Esophagus muscularis mucosa (tissue), 3 donors: ENCODE measurements around the gene RASGRF2.

ENCODE experiments used
- POLR2A ChIP-seq: fragments of 450-650 bp; IDR thresholded peaks from one replicate; pipeline ENCODE4 v1.6.1; 2017; ENCODE audit warnings: antibody characterized with exemption, moderate library complexity, mild to moderate bottlenecking, low read depth
- TF ChIP-seq, protein P1 (sequence below), 3 experiments: fragments of 200-600 bp in 2 of 3; fragments of 450-650 bp in 1 of 3; sonication (generic) in 2 of 3; IDR thresholded peaks; one replicate each; pipeline ENCODE4 v1.5.1; 2017 to 2019; ENCODE audit warnings: antibody characterized with exemption in 3 of 3, mild to moderate bottlenecking in 2 of 3, moderate library complexity in 1 of 3

DNA sequence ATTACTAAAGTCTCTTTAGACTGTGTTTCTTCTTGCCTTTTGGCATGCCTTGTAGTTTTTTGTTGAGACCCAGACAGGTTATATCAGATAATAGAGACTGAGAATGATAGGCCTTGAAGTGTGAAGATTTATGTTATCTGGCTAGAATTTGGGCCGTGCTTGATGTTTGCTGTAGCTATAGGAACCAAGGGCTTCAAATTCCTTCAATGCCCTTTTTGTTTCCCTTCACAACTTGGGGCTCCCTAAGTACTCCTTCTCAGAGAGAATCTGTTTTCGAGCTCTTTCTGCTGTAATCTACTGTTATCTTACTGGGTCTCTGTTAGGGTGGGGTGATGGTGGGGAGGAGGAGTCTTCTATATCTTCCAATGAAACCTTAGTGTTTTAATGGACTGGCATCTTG is 177.7 kb downstream of the RASGRF2 start:
- TF ChIP-seq, protein P1, sequence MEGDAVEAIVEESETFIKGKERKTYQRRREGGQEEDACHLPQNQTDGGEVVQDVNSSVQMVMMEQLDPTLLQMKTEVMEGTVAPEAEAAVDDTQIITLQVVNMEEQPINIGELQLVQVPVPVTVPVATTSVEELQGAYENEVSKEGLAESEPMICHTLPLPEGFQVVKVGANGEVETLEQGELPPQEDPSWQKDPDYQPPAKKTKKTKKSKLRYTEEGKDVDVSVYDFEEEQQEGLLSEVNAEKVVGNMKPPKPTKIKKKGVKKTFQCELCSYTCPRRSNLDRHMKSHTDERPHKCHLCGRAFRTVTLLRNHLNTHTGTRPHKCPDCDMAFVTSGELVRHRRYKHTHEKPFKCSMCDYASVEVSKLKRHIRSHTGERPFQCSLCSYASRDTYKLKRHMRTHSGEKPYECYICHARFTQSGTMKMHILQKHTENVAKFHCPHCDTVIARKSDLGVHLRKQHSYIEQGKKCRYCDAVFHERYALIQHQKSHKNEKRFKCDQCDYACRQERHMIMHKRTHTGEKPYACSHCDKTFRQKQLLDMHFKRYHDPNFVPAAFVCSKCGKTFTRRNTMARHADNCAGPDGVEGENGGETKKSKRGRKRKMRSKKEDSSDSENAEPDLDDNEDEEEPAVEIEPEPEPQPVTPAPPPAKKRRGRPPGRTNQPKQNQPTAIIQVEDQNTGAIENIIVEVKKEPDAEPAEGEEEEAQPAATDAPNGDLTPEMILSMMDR (IDR thresholded peaks at IDR 0.05): no peak
- no peak for TF ChIP-seq POLR2A
